HG03575 (cell line): ENCODE measurements around the gene ZDHHC9.

Source experiments
- ATAC-seq: cut with Tn5 transposase; IDR thresholded peaks from one replicate; pipeline ENCODE4 v1.9.1; 2021; ENCODE audit not compliant: unreplicated experiment, insufficient number of reproducible peaks, low FRiP score; ENCODE audit errors: extremely low read depth

The ZDHHC9 gene

DNA sequence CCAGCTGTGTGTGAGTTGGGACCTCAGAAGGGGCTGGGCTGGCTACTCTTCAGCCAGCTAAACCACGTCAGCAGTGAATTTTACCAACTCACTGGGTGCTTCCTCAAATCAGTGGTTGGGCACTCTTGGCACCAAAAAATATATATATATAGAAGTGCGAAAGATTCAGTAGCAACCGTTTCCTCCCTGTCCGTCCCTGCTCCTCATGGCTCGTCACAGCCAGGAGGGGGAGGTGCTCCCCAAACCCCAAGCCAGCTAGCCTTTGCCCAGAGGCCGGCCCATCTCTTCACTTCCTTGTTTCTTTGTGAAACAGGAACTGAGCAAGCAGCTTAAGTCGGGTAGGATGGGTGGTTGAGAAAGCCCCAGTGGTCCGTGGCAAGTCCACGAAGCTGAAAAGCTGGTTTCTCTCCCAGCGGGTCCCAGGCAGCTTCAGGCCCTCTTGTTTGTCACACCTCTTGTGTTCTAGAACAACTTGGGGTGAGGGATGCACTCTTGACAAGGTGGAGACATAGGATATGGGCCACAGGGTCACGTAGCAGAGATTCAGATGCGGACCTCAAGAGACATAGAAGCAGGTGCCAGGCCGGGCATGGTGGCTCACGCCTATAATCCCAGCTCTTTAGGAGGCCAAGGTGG lies 70.8 kb downstream of the ZDHHC9 start:
- peak; percentile 63 for ATAC-seq

DNA sequence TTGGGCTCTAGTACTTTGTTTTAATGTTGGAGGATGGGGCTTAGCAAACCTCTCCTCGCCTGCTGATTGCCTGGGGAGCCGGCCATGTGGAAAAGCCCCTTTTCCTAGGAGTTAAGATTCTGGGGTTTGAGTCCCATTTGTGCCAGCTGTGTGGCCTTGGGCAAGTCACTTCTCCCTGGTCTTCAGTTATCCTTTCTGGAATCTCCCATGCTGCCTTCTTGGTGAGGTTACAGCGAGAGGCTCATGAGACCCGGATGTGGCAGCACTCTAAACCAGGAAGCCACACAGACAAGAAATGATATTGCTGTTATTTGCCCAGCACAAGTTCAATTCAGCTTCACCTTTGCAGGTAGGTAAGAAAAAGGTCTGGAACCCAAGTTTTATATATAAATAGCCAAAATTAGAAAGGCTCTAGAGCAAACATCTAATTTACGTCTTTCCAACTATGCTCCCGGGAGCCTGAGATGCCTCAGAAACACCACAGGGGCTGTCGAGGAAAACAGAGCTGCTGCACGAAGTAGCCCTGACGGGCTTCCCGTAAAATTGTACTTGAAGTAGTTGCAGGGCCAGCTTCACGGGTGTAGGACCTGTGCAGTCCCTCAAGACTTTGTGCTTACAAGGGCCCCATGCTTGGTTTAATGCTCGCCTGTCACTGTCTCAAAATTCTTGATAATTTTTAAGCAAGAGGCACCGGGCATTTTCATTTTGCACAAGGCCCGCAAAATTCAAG lies 72.3 kb downstream of the ZDHHC9 start:
- ATAC-seq: no peak

DNA sequence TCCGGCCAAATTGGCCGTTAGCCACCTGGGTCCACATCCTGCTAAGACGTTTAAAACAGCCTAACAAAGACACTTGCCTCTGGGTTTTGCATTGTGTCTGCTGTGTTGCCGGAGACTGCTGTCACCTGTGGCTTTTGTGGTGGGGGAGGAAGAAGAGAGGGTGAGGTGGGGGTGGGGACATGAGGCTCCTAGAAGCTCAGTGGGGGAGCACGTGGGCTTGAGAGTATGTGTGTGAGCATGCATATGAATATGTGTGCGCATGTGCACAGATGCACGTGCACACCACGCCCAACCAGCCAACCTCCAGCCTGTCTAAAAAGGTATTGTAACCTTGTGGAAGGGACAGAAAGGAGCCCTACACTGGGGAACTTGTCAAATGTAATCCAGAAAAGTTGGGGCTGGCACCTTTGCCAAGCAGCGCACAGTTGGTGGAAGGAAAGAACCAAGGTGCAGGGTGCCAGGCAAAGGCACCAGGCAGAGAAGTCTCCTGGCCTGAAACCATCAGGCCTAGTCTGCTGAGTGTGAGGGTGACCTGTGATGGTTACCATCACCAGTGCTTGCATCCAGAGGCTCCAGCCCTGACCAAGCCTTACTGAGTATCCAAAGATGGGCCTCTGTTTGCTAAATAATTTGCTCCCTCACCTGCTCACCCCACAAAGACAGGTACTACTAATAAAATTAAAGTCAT lies 74.1 kb downstream of the ZDHHC9 start:
- no peak for ATAC-seq

DNA sequence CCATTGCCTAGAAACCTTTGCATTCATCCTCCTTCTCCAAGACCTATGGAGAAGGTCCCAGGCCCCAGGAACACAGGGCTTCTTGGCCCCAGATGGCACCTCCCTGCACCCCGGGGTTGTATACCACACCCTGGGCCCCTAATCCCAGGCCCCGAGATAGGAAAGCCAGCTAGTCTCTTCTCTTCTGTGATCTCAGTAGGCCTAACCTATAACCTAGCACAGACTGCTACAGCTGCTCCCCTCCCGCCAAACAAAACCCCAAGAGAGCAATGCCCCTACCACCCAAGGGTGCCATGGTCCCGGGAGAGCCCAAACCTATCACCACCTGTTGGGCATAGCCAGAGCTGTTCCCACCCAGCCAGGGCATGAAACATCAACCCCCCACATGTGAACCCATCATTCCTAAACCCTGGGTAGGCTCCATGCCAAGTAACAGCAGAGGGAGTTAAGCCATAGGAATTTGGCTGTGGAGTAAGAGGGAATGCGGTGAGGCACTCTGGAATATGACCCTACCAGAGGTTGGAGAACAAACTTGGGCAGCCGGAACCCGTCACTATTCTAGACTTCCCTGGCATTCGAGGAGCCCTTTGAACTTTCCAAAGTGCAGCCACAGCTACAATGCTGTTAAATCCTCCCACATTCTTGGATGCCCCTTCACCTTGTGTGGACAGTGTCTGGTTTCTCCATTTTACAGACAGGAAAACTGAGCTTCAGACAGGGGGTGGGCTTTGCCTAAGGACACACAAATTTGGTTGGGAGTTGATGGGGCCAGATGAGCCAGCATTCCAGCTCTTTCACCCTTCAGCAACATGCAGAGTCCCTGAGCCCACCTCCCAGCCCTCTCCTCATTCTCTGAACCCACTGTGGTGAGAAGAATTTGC lies 74.9 kb downstream of the ZDHHC9 start:
- no peak for ATAC-seq

DNA sequence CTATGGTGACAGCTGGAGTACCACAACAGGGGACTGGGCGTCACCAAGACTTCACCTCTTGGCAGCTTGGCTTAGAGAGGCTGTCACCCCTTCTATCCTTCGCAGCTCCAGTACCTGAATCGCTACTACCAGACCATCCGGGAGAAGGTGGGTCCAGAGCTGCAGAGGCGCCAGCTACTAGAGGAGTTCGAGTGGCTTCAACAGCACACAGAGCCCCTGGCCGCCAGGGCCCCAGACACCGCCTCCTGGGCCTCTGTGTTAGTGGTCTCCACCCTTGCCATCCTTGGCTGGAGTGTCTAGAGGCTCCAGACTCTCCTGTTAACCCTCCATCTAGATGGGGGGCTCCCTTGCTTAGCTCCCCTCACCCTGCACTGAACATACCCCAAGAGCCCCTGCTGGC lies 75.5 kb downstream of the ZDHHC9 start:
- ATAC-seq: no peak

DNA sequence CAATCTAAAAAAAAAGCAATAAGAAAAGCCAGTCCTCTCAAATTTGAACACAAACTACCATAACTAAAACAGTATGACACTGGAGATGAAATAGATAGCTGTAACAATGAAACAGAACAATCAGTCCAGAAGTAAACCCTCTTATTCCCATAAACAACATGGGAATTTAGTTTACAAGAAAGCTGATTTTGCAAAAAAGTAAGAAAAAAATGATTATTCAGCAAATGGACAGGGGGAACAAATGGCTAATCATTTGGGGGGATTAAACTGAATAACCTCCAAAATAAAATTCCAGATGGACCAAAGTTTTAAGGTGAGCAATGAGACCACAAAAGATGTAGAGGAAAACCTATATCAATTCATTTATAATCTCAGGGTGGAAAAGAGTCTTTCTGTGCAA lies 80.0 kb downstream of the ZDHHC9 start:
- no peak for ATAC-seq

DNA sequence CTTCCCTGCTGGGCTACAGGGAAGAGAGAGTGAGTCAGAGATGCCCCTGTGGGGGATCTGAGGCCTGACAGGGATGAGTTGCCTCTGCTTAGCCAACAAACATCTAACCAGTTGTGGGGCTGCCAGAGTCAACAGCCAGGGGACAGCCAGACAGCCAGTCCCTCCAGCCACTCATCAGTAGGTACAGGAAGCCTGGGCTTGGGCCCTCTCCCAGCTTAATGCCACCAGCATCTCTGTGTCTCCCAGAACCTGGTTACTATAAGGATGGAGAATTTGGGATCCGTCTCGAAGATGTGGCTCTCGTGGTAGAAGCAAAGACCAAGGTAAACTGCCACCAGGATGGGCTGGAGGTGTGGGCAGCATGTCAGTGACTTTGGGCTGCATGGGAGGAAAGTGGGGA lies 81.2 kb downstream of the ZDHHC9 start:
- ATAC-seq: no peak

DNA sequence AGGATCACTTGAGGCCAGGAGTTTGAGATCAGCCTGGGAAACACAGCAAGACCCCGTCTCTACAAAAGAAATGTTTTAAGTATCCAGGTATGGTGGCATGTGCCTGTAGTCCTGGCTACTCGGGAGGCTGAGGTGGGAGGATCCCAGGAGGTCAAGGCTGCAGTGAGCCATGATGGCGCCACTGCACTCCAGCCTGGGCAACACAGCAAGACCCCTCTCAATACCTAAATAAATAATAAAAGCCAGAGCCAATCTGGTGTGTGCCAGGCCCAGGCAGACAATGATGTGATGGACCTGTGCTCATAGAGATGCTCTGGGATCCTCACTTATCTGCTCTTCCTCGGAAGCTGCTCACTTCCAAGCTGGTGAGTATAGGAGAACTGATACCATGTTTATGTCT lies 82.1 kb downstream of the ZDHHC9 start:
- no peak for ATAC-seq

DNA sequence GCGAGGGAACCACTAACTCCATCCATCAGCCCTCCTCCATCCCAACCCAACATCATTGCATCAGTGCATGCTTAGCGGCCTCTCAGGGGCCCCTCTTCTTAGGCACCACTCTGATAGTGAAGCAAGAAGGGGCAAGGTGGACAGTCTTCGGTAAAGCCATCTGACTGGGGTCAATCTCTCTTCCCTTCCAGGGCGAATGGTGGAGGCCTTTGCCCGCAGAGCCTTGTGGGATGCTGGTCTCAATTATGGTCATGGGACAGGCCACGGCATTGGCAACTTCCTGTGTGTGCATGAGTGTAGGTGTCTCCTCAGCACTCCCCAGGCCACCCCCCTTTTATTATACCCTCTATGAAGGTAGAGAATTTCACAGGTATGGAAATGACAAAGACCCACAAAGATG lies 82.7 kb downstream of the ZDHHC9 start:
- no peak for ATAC-seq

DNA sequence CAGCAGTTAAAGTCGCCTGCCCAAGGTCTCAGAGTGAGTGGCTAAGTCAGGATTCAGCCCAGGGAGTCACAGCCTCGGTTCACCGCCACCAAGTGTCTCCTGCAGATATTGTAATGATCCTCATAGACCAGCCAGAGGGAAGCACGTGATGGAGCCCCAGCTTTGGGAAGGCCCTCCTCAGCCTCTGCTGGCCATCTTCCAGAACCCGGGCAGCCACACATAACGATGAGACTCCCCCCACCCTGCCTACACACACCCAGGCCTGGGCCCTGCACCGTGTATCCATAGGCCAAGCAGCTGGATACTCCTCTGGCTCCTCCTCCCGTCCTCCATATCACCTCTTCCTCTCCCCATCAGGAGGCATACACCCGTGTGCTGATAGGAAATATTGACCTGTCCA lies 83.5 kb downstream of the ZDHHC9 start:
- no peak for ATAC-seq

DNA sequence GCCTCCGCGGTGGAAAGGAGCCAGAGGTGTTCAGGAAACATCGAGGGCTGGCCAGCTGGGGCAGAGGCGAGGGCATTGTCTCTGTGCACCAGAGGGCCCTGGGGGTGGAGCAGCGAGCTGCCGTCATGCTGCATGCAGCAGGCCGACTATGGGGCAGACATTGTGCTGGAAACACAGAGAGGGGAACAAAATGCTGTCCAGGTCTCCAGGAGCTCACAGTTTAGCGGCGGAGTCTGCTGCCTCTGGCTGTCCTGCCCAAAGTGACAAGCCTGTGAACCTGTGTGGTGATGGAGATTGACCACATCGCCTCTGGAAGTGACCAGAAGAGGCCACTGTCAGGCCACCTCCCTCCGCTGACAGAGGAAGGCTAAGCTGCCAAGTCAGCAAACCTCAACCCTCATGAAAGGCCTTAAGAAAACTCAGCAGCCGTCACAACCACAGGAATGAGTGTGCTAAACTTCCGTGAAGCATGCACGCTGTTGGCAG lies 84.1 kb downstream of the ZDHHC9 start:
- no peak for ATAC-seq

DNA sequence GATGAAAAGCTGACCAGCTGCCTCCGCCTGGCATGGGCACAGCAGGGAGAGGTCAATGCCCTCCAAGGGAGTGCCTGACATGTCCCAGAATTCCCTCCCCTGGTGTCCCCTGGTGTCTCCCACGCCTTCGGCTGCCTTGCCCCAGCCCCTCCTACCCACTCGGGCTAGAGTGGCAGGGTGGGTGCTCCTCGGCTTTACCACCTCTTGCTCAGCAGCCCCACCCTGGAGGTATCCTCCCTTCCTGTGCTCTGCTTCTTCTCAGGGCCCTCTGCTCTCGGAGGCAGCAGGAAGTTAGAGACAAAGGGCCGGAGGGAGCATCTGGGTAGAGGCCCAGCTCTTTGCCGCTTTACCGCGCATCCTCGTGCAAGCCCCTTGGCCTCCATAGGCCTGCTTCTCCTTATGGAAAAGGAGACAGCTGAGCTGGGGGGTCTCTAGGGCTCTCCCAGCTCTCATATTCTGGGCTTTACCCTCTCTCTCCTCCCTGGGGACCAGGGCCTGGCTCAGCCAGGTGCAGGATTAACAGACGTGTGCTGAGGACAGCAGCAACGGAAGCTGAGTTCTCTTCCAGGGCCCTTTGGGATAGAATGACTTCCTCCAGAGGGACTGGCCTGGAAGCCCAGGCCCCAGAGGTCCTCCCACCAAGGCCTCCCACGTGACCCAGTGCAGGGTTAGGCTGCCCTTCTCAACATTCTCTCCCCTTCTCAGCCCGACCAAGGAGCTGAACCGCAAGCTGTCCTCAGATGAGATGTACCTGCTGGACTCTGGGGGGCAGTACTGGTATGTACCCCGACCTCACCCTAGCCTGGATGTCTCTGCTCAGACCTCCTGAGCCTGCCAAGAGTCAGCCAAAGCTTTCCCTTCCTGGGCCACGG lies 87.7 kb downstream of the ZDHHC9 start:
- ATAC-seq: no peak

DNA sequence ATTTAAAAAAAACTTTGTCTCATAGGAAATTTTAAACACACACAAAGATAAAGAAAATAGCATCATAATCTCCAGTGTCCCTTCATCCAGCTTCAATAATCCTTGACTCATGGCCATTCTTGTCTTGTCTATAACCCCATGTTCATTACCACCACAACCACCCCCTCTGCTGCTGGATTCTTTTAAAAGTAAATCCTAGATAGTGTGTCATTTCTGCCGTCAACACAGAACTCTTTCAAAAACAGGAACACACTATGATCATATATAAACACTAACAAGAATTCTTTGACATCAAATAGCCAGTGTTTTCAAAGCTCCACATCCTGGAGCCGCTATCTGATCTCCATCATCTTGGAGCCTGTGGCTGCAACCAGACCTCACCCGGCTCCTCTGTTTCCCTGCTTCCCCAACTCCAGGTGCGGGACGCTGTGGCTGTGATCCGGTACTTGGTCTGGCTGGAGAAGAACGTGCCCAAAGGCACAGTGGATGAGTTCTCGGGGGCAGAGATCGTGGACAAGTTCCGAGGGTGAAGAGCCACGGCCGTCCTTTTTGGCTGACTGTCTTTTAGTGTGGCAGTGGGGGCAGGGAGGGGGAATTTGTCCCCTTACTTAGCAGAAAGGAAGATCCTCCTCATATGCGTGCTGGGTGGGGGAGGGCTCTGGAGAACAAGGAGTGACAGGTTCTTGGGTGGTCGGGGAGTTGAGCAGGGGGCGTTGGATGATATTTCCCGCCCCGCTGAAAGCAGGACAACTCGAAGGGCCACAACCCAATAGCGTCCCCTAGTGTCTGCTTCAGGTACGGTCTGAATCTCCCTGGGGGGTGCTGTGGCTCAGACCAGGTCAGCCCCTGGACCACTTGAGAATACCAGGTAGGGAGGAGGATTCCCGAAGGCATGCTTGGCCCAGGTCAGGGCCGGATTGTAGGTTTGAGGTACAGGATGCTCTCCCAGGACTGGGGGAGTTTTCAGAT lies 89.3 kb downstream of the ZDHHC9 start:
- ATAC-seq: no peak
